Body of pancreas (tissue), 4 donors: ENCODE results near the gene RGS1.

ENCODE experiments used
- CTCF ChIP-seq, 7 experiments: fragments of 450-650 bp in 4 of 7; fragments of 200-600 bp in 3 of 7; sonication (generic) in 3 of 7; IDR thresholded peaks; one replicate each; pipeline ENCODE4 v1.5.1; 2016 to 2019; ENCODE audit warnings: antibody characterized with exemption in 7 of 7
- POLR2A ChIP-seq, 3 donors: fragments of 450-650 bp; IDR thresholded peaks; one replicate each; pipeline ENCODE4 v1.6.1; 2016; ENCODE audit warnings: antibody characterized with exemption in 3 of 3, mild to moderate bottlenecking in 2 of 3

- no peak for TF ChIP-seq CTCF (IDR thresholded peaks at IDR 0.05)
- no peak for TF ChIP-seq POLR2A (IDR thresholded peaks at IDR 0.05)
These were observed 17.6 kb upstream of the RGS1 start for GRCh38 chr1:192557841-192558595.
